Measurements from ENCODE around the gene PAPSS1.
A peak's percentile ranks its signal among the peaks of the same experiment; 100 is the strongest.

PAPSS1 gene

DNA sequence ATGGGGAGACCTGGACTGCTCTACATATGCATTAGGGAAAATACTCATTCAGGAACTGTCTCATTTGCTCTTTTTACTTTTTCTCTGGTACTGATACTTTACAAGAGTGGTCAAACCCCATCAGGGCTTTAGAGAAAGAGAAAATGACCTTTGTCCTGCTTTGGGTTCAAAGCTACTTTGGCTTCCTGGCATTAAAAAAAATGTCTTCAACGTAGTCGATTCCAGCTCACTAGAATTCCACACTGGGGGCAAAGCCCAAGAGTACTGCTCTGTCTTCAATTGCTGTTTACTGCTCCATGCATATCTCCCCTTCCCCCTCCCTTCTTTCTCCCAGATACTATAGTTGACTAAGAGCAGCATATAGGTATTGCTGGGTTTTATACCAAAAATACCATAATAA is 98.0 kb downstream of the PAPSS1 start:
- Histone ChIP-seq H3K27ac (no peak overlapping the region), H3K4me3 (no peak overlapping the region), H3K9me3 (no peaks in the 10 kb centered on the region), H3K36me3 (peaks cover 0 to 17% (median 12%) of the 10 kb centered on the region in 3 donors), H3K27me3 (no peaks in the 10 kb centered on the region), H3K4me1 (peaks cover 0 to 29% (median 6%) of the 10 kb centered on the region in 4 donors)
- intact Hi-C loops (cut with DNase I; ENCODE audit: low total_unique reads), result no loop called here
- TF ChIP-seq CTCF (IDR thresholded peaks at IDR 0.05), result no peak
- no peak for DNase-seq

- Histone ChIP-seq H3K27me3 (no peaks in the 10 kb centered on the region), H3K4me3 (no peak overlapping the region), H3K9me3 (no peaks in the 10 kb centered on the region), H3K36me3 (peaks cover 0 to 17% (median 12%) of the 10 kb centered on the region in 3 donors), H3K27ac (peak overlapping the region; percentile 31 to 50), H3K4me1 (peaks cover 0 to 29% (median 6%) of the 10 kb centered on the region in 4 donors)
- intact Hi-C loops (cut with DNase I; ENCODE audit: low total_unique reads), result no loop called here
- no peak for TF ChIP-seq CTCF (IDR thresholded peaks at IDR 0.05)
- no peak for DNase-seq
Observed at GRCh38 chr4:107619731-107620130, 100.3 kb downstream of the PAPSS1 start.

DNA sequence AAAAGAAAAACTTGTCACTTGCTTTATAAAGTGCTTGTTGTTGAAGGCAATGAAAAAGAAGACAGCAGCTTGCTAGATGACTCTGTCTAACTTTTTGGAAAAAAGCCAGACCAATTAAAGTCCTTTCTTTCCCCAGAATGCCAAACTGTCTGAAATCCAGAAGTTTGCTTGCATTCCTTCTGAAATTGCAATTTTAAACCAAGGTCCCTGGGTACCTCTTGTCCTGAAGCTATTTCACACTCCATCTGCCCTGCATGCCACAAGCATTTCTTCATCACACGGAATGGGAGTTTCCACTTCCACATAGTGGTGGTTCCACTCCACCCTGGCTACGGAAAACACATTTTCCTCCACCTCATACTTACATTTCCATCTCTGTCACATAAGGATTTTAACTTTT is 101.0 kb downstream of the PAPSS1 start:
- H3K27me3 ChIP-seq, result no peaks in the 10 kb centered on the region
- intact Hi-C loops (cut with DNase I; ENCODE audit: low total_unique reads), result no loop called here
- peak overlapping the region; percentile 31 to 50 for H3K27ac ChIP-seq
- H3K36me3 ChIP-seq, result peaks cover 0 to 22% (median 10%) of the 10 kb centered on the region in 3 donors
- peak in 1 of 2 donors; percentile 33 for DNase-seq
- no peak for TF ChIP-seq CTCF (IDR thresholded peaks at IDR 0.05)
- H3K9me3 ChIP-seq, result no peaks in the 10 kb centered on the region
- H3K4me1 ChIP-seq, result peaks cover 0 to 29% (median 6%) of the 10 kb centered on the region in 4 donors
- H3K4me3 ChIP-seq, result no peak overlapping the region

GRCh38 chr4:107618656-107619055 is 101.4 kb downstream of the PAPSS1 start:
- intact Hi-C loops (cut with DNase I; ENCODE audit: low total_unique reads), result no loop called here
- no peaks in the 10 kb centered on the region for H3K27me3 ChIP-seq
- no peak overlapping the region for H3K4me3 ChIP-seq
- no peak for TF ChIP-seq CTCF (IDR thresholded peaks at IDR 0.05)
- no peaks in the 10 kb centered on the region for H3K9me3 ChIP-seq
- H3K4me1 ChIP-seq, result peaks cover 0 to 29% (median 6%) of the 10 kb centered on the region in 4 donors
- H3K27ac ChIP-seq, result peak overlapping the region in 1 of 2 donors; percentile 50
- H3K36me3 ChIP-seq, result peaks cover 0 to 21% (median 9%) of the 10 kb centered on the region in 3 donors
- DNase-seq, result no peak

DNA sequence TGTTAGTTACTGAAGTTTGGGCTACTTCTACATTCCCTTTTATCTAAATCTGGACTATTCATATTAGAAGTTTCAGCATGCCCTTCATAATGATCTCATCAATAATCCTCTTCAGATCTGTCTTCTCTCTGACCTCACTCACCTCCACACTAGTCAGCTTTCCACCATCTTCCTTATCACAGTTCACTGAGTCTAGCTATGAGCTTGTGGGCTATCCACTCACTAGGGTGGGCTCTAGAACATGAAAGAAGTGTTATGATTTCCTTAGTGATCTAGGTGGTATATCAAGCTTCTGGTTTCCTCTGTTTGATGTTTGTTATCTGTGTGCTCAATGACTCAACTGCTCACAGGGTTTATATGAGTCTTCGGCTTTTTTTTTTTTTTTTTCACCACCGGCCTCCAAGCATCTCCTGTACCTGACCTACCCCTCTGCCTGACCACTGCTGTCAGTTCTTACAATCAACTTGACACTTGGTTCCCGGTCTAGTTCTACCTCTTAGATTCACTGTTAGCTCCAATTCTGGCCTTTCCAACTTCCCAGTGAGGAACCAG is 103.1 kb downstream of the PAPSS1 start:
- Histone ChIP-seq H3K27ac (no peak overlapping the region), H3K27me3 (no peaks in the 10 kb centered on the region), H3K36me3 (peaks cover 7 to 10% (median 9%) of the 10 kb centered on the region in 3 donors), H3K4me1 (peaks cover 0 to 29% (median 6%) of the 10 kb centered on the region in 4 donors), H3K4me3 (no peak overlapping the region), H3K9me3 (no peaks in the 10 kb centered on the region)
- intact Hi-C loops (cut with DNase I; ENCODE audit: low total_unique reads), result no loop called here
- no peak for DNase-seq
- TF ChIP-seq CTCF (IDR thresholded peaks at IDR 0.05), result no peak
